Esophagus muscularis mucosa (tissue), 4 donors: ENCODE results near the gene SPSB1. TPM values are rescaled to one million over a fixed set of nuclear protein-coding genes. Genes with fewer than 3 reads are reported as not detected.

Experiments used
- DNase-seq: peaks from one replicate; pipeline ENCODE4 v3.0.0-alpha.2; 2017; ENCODE audit errors: extremely low spot score
- H3K27ac ChIP-seq, 4 donors: fragments of 200-600 bp; sonication (generic); replicated peaks in 1 of 4; 1 replicate in 3 of 4; 2 replicates in 1 of 4; pipeline ENCODE4 v1.5.1; 2016 to 2019; ENCODE audit warnings: mild to moderate bottlenecking in 1 of 4
- H3K27me3 ChIP-seq, 4 donors: fragments of 200-600 bp; sonication (generic); one replicate each; pipeline versions ENCODE4 v1.5.1 to v1.6.0; 2016 to 2019
- H3K36me3 ChIP-seq, 4 donors: fragments of 200-600 bp; sonication (generic); one replicate each; pipeline ENCODE4 v1.5.1; 2016 to 2019
- H3K4me1 ChIP-seq, 4 donors: fragments of 200-600 bp; sonication (generic); one replicate each; pipeline ENCODE4 v1.5.1; 2016 to 2019
- H3K4me3 ChIP-seq, 4 donors: fragments of 200-600 bp; sonication (generic); 1 replicate in 2 of 4; 2 replicates in 2 of 4; pipeline ENCODE4 v1.5.1; 2016 to 2019; ENCODE audit warnings: mild to moderate bottlenecking in 4 of 4, moderate library complexity in 1 of 4
- H3K9me3 ChIP-seq, 4 donors: fragments of 200-600 bp; sonication (generic); 1 replicate in 3 of 4; 2 replicates in 1 of 4; pipeline ENCODE4 v1.5.1; 2016 to 2019
- CTCF ChIP-seq, 3 experiments: fragments of 200-600 bp in 2 of 3; fragments of 450-650 bp in 1 of 3; sonication (generic) in 2 of 3; IDR thresholded peaks; one replicate each; pipeline ENCODE4 v1.5.1; 2017 to 2019; ENCODE audit warnings: antibody characterized with exemption in 3 of 3, mild to moderate bottlenecking in 2 of 3, moderate library complexity in 1 of 3
- EP300 ChIP-seq: sonication (generic); formaldehyde crosslinking; IDR thresholded peaks from one replicate; pipeline ENCODE4 v1.6.1; 2017; ENCODE audit warnings: antibody characterized with exemption
- POLR2A ChIP-seq: fragments of 450-650 bp; IDR thresholded peaks from one replicate; pipeline ENCODE4 v1.6.1; 2017; ENCODE audit warnings: antibody characterized with exemption, moderate library complexity, mild to moderate bottlenecking, low read depth
- POLR2AphosphoS5 ChIP-seq, 2 donors: sonication (generic); formaldehyde crosslinking; IDR thresholded peaks; one replicate each; pipeline ENCODE4 v1.6.1; 2017; ENCODE audit warnings: antibody characterized with exemption in 2 of 2
- WGBS: methylation state at CpG from one replicate; pipeline ENCODE4 v1.1.5; 2018; 5-methylcytosine and 5-hydroxymethylcytosine counted together
- intact Hi-C: fragments of 100-400 bp; cut with DNase I; formaldehyde crosslinking; loops from one replicate; pipeline ENCODE4 v1.15.1; 2023
- total RNA-seq, 4 donors: library from RNA; depleted of rRNA; stranded (reverse); fragments of >200 nt; gene quantifications; one replicate each; pipeline versions ENCODE4 v1.1.0 to v1.2.1, GENCODE V29; 2016

SPSB1 gene
- total RNA-seq, 4 donors from 2014 or later = 61.0 to 104 (median 97.4) TPM

- WGBS = 80% methylated on average over 17 of the region's 21 CpGs
- intact Hi-C loops = no loop called here
- no peak overlapping the region for H3K4me3 ChIP-seq
- peaks cover 60 to 96% (median 77%) of the 10 kb centered on the region in 4 donors for H3K4me1 ChIP-seq
- peaks cover 0 to 53% (median 36%) of the 10 kb centered on the region in 4 donors for H3K36me3 ChIP-seq
- peak overlapping the region; percentile 65 to 75 (median 70) for H3K27ac ChIP-seq
- no peaks in the 10 kb centered on the region for H3K27me3 ChIP-seq
- H3K9me3 ChIP-seq = no peaks in the 10 kb centered on the region
- TF ChIP-seq POLR2A (no peak), CTCF (IDR thresholded peaks at IDR 0.05) (no peak), POLR2AphosphoS5 (IDR thresholded peaks at IDR 0.05) (no peak), EP300 (no peak)
- no peak for DNase-seq
Measured at GRCh38 chr1:9248341-9249262, 44.1 kb upstream of the SPSB1 start.

GRCh38 chr1:9249263-9249533, 43.5 kb upstream of the SPSB1 start:
- Histone ChIP-seq H3K27ac (peak overlapping the region; percentile 65 to 75 (median 70)), H3K27me3 (no peaks in the 10 kb centered on the region), H3K4me1 (peaks cover 54 to 95% (median 74%) of the 10 kb centered on the region in 4 donors), H3K9me3 (no peaks in the 10 kb centered on the region), H3K4me3 (no peak overlapping the region), H3K36me3 (peaks cover 0 to 53% (median 36%) of the 10 kb centered on the region in 4 donors)
- TF ChIP-seq EP300 (no peak), CTCF (IDR thresholded peaks at IDR 0.05) (no peak), POLR2A (no peak), POLR2AphosphoS5 (IDR thresholded peaks at IDR 0.05) (no peak)
- DNase-seq = no peak
- WGBS = 90% methylated on average over 3 of the region's 3 CpGs
- intact Hi-C loops = no loop called here

GRCh38 chr1:9249534-9250410, 42.9 kb upstream of the SPSB1 start:
- peaks cover 0 to 54% (median 36%) of the 10 kb centered on the region in 4 donors for H3K36me3 ChIP-seq
- H3K9me3 ChIP-seq = no peaks in the 10 kb centered on the region
- intact Hi-C loops = loop anchor here (5.0 kb wide), 1 partner anchor 67 kb away; no protein-coding TSS in a partner anchor
- no peaks in the 10 kb centered on the region for H3K27me3 ChIP-seq
- peaks cover 48 to 89% (median 69%) of the 10 kb centered on the region in 4 donors for H3K4me1 ChIP-seq
- peak overlapping the region; percentile 65 to 75 (median 70) for H3K27ac ChIP-seq
- H3K4me3 ChIP-seq = no peak overlapping the region
- no peak for DNase-seq
- WGBS = 75% methylated on average over 13 of the region's 17 CpGs
- TF ChIP-seq POLR2A (no peak), CTCF (IDR thresholded peaks at IDR 0.05) (peak; percentile 50 to 70 (median 64))

GRCh38 chr1:9250411-9251381, 42.0 kb upstream of the SPSB1 start:
- intact Hi-C loops = loop anchor here (5.0 kb wide), 1 partner anchor 68 kb away; no protein-coding TSS in a partner anchor
- peak overlapping the region in 2 of 4 donors; percentile 6 to 20 for H3K4me3 ChIP-seq
- no peaks in the 10 kb centered on the region for H3K9me3 ChIP-seq
- TF ChIP-seq EP300 = no peak
- TF ChIP-seq CTCF (IDR thresholded peaks at IDR 0.05) = no peak
- no peak for TF ChIP-seq POLR2AphosphoS5 (IDR thresholded peaks at IDR 0.05)
- no peak for TF ChIP-seq POLR2A
- H3K27ac ChIP-seq = peak overlapping the region; percentile 65 to 75 (median 70)
- no peaks in the 10 kb centered on the region for H3K27me3 ChIP-seq
- WGBS = 71% methylated on average over 2 of the region's 21 CpGs
- H3K4me1 ChIP-seq = peaks cover 41 to 81% (median 60%) of the 10 kb centered on the region in 4 donors
- peaks cover 0 to 55% (median 33%) of the 10 kb centered on the region in 4 donors for H3K36me3 ChIP-seq
- DNase-seq = no peak
